MCF 10A (cell line): ENCODE measurements around the gene HSPA12B. TPM values are rescaled to one million over a fixed set of nuclear protein-coding genes. Genes with fewer than 3 reads are reported as not detected.

Source experiments
- BruUV-seq: library from RNA; stranded (reverse); fragments of 400-500 nt; replicated peaks from 2 replicates; lab custom pipeline; 2021; lab: Mats Ljungman, UMichigan
- CTCF ChIA-PET: fragments of 300-600 bp; sonication (Branson Sonifier 250); formaldehyde crosslinking; extraction: SDS; loops from one replicate; lab custom pipeline; 2021; ENCODE audit warnings: antibody characterized with exemption, inconsistent platforms; lab: Yijun Ruan, JAX
- POLR2A ChIA-PET: fragments of 300-600, 350-650 bp; sonication (Branson Sonifier 250); formaldehyde crosslinking; extraction: SDS; loops from one replicate; lab custom pipeline; 2020; ENCODE audit warnings: antibody characterized with exemption, inconsistent platforms; lab: Yijun Ruan, JAX
- DNase-seq: peaks from one replicate; pipeline ENCODE4 v3.0.0-alpha.2; 2018; ENCODE audit not compliant: unreplicated experiment
- H3K27ac Mint-ChIP-seq: one replicate; pipeline ENCODE4 v1.8.0; 2022; ENCODE audit warnings: mild to moderate bottlenecking, low read depth, mixed read lengths; ENCODE audit not compliant: unreplicated experiment
- H3K27me3 Mint-ChIP-seq: one replicate; pipeline ENCODE4 v1.8.0; 2022; ENCODE audit warnings: mixed read lengths; ENCODE audit not compliant: insufficient read depth, unreplicated experiment
- H3K36me3 Mint-ChIP-seq: one replicate; pipeline ENCODE4 v1.8.0; 2022; ENCODE audit warnings: mild to moderate bottlenecking, moderate library complexity, mixed read lengths; ENCODE audit not compliant: insufficient read depth, unreplicated experiment
- H3K4me1 Mint-ChIP-seq: one replicate; pipeline ENCODE4 v1.8.0; 2022; ENCODE audit warnings: mixed read lengths; ENCODE audit not compliant: insufficient read depth, unreplicated experiment
- H3K4me3 Mint-ChIP-seq: one replicate; pipeline ENCODE4 v1.8.0; 2022; ENCODE audit warnings: mild to moderate bottlenecking, moderate library complexity, mixed read lengths; ENCODE audit not compliant: unreplicated experiment
- H3K9me3 Mint-ChIP-seq: one replicate; pipeline ENCODE4 v1.8.0; 2022; ENCODE audit warnings: mixed read lengths; ENCODE audit not compliant: unreplicated experiment
- CTCF ChIP-seq: fragments of 200-600 bp; IDR thresholded peaks from one replicate; pipeline ENCODE4 v1.8.0; 2022; ENCODE audit warnings: antibody characterized with exemption, mild to moderate bottlenecking; ENCODE audit not compliant: unreplicated experiment
- intact Hi-C: fragments of 100-400 bp; cut with micrococcal nuclease; formaldehyde crosslinking; loops from 2 replicates; pipeline ENCODE4 v1.14.1; 2022
- total RNA-seq: library from RNA; stranded (reverse); gene quantifications from 2 replicates; pipeline ENCODE4 v1.2.3, GENCODE V29; 2022

The HSPA12B gene
- total RNA-seq, 1 experiment from 2014 or later = not detected

- peaks cover 9% of the 10 kb centered on the region for H3K4me1 Mint-ChIP-seq
- no peak for TF ChIP-seq CTCF
- POLR2A ChIA-PET = no interaction called here
- no peak overlapping the region for H3K4me3 Mint-ChIP-seq
- H3K27ac Mint-ChIP-seq = no peak overlapping the region
- H3K9me3 Mint-ChIP-seq = no peaks in the 10 kb centered on the region
- BruUV-seq = no TSS peak
- CTCF ChIA-PET = interaction anchor here (0.6 to 4.2 kb wide), 5 partner anchors 15 to 172 kb away, joined by 3 to 22 read pairs (median 6); no protein-coding TSS in a partner anchor
- no peaks in the 10 kb centered on the region for H3K27me3 Mint-ChIP-seq
- intact Hi-C loops = no loop called here
- no peak for DNase-seq
- no peaks in the 10 kb centered on the region for H3K36me3 Mint-ChIP-seq
These were observed 40.6 kb upstream of the HSPA12B start for GRCh38 chr20:3691897-3692296.

DNA sequence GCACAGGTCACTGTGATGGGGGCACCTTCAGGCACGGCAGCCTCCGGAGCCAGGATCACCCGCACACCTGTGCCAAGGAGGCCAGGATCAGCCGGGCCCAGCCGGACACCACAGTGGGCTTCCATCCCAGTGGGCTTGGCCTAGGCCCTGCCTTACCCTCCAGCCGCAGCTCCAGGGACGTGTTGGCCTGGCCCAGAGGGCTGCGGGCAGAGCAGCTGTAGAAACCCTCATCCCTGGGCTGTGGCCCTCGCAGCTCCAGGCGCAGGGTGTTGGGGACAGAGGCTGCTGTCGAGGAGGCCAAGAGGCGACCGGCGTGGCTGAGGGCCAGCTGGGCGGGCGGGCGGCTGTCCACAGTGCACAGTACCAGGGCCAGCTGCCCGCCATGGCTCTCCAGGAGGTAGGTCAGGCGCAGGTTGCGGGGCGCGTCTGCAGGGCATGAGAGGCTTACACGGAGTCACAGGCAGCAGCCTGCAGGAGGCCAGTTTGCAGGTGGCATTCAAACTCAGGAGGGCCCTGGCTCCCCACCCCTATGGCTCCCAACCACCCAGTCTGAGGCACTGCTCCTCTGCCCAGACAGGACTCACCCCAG, 39.7 kb upstream of the HSPA12B start:
- H3K27ac Mint-ChIP-seq = no peak overlapping the region
- no peak for TF ChIP-seq CTCF
- BruUV-seq = no TSS peak
- no peak for DNase-seq
- H3K4me3 Mint-ChIP-seq = no peak overlapping the region
- intact Hi-C loops = no loop called here
- CTCF ChIA-PET = interaction anchor here (0.5 to 4.2 kb wide), 7 partner anchors 15 to 999 kb away, joined by 3 to 22 read pairs (median 4); no protein-coding TSS in a partner anchor
- peaks cover 2% of the 10 kb centered on the region for H3K4me1 Mint-ChIP-seq
- no peaks in the 10 kb centered on the region for H3K9me3 Mint-ChIP-seq
- POLR2A ChIA-PET = no interaction called here
- H3K36me3 Mint-ChIP-seq = no peaks in the 10 kb centered on the region
- no peaks in the 10 kb centered on the region for H3K27me3 Mint-ChIP-seq

DNA sequence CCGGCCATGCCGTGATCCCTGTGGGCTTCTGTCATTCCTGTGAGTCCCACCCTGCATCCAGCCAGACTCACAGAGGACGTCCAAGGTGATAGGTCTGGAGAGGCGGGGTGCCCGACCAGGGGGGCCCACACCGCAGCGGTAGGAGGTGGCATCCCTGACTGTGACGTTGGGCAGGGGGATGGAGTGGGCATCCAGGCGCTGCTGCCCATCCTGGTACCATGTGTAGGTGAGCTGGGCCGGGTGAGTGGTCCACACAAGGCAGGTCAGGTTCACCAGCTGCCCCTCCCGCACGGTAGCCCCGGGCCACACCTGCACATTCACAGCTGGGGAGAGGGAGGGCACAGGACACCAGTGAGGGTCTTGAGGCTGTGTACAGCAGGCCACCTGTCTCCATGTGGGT, 39.1 kb upstream of the HSPA12B start:
- no peak for TF ChIP-seq CTCF
- no peak for DNase-seq
- Mint-ChIP-seq H3K36me3 (no peaks in the 10 kb centered on the region), H3K4me3 (no peak overlapping the region), H3K4me1 (no peaks in the 10 kb centered on the region), H3K9me3 (no peaks in the 10 kb centered on the region), H3K27me3 (no peaks in the 10 kb centered on the region), H3K27ac (no peak overlapping the region)
- intact Hi-C loops = no loop called here
- CTCF ChIA-PET = interaction anchor here (0.6 to 4.2 kb wide), 3 partner anchors 17 to 1000 kb away, joined by 3 to 22 read pairs (median 3); no protein-coding TSS in a partner anchor
- POLR2A ChIA-PET = no interaction called here
- no TSS peak for BruUV-seq

DNA sequence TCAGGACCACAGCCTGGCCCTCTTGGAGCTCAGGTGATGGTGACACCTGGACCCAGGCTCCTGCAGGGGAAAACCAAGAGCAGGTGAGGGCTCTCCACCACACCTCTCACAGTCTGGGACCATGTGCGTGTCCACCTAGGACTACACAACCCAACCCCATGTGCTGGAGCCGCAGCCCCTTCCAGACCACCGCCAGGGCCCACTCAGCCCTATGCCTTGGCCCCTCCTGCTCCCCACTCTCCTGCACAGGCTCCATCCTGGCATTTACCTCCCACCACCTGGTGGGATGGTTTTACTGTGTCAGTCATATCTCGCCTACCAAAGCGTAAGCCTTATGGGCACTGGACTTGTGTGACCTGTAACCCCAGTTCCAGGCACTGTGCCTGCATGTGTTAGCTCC, 37.6 kb upstream of the HSPA12B start:
- Mint-ChIP-seq H3K4me3 (no peak overlapping the region), H3K9me3 (no peaks in the 10 kb centered on the region), H3K27me3 (no peaks in the 10 kb centered on the region), H3K27ac (no peak overlapping the region), H3K36me3 (no peaks in the 10 kb centered on the region), H3K4me1 (no peaks in the 10 kb centered on the region)
- TF ChIP-seq CTCF = no peak
- no peak for DNase-seq
- POLR2A ChIA-PET = interaction anchor here (0.6 kb wide), 1 partner anchor 459 kb away, joined by 3 read pairs; no protein-coding TSS in a partner anchor
- CTCF ChIA-PET = interaction anchor here (0.7 to 6.9 kb wide), 6 partner anchors 9 to 25 kb away, joined by 3 to 49 read pairs (median 4); partner anchors contain the start of gene SIGLEC1
- no TSS peak for BruUV-seq
- intact Hi-C loops = no loop called here
